Neural crest cell (in vitro differentiated cells): ENCODE results near the gene CALCR. TPM values are rescaled to one million over a fixed set of nuclear protein-coding genes. Genes with fewer than 3 reads are reported as not detected.
A peak's percentile ranks its signal among the peaks of the same experiment; 100 is the strongest.

Experiments
- DNase-seq: peaks from one replicate; pipeline ENCODE4 v3.0.0; 2021; ENCODE audit warnings: low read depth, mixed read lengths, low spot score
- H3K27ac Mint-ChIP-seq: one replicate; pipeline ENCODE4 v1.8.0; 2021; ENCODE audit warnings: mild to moderate bottlenecking, mixed read lengths; ENCODE audit not compliant: unreplicated experiment
- H3K27me3 Mint-ChIP-seq: 2 replicates; pipeline ENCODE4 v1.8.0; 2021; ENCODE audit warnings: low read depth, mild to moderate bottlenecking, mixed read lengths
- H3K36me3 Mint-ChIP-seq: 2 replicates; pipeline ENCODE4 v1.8.0; 2021; ENCODE audit warnings: low read depth, mild to moderate bottlenecking, mixed read lengths
- H3K4me1 Mint-ChIP-seq: 2 replicates; pipeline ENCODE4 v1.8.0; 2021; ENCODE audit warnings: mixed read lengths
- H3K4me3 Mint-ChIP-seq: one replicate; pipeline ENCODE4 v1.8.0; 2021; ENCODE audit warnings: mild to moderate bottlenecking, mixed read lengths
- H3K9me3 Mint-ChIP-seq: 2 replicates; pipeline ENCODE4 v1.8.0; 2021; ENCODE audit warnings: mixed read lengths
- long read RNA-seq: library from polyadenylated mRNA; unstranded; transcript quantifications from one replicate; pipeline ENCODE4 v2.0.0, GENCODE V29; 2020
- total RNA-seq: library from RNA; stranded (reverse); gene quantifications from 2 replicates; pipeline ENCODE4 v1.2.1, GENCODE V29; 2021
- TF ChIP-seq, protein P1 (sequence below): fragments of 200-600 bp; sonication (generic); conservative IDR thresholded peaks from 2 replicates; pipeline ENCODE4 v1.5.0; 2021; ENCODE audit warnings: antibody characterized with exemption, mild to moderate bottlenecking

The CALCR gene
- 0.07 TPM in 1 of 2 replicates, not detected in the other for total RNA-seq
- long read RNA-seq: 0 reads

DNA sequence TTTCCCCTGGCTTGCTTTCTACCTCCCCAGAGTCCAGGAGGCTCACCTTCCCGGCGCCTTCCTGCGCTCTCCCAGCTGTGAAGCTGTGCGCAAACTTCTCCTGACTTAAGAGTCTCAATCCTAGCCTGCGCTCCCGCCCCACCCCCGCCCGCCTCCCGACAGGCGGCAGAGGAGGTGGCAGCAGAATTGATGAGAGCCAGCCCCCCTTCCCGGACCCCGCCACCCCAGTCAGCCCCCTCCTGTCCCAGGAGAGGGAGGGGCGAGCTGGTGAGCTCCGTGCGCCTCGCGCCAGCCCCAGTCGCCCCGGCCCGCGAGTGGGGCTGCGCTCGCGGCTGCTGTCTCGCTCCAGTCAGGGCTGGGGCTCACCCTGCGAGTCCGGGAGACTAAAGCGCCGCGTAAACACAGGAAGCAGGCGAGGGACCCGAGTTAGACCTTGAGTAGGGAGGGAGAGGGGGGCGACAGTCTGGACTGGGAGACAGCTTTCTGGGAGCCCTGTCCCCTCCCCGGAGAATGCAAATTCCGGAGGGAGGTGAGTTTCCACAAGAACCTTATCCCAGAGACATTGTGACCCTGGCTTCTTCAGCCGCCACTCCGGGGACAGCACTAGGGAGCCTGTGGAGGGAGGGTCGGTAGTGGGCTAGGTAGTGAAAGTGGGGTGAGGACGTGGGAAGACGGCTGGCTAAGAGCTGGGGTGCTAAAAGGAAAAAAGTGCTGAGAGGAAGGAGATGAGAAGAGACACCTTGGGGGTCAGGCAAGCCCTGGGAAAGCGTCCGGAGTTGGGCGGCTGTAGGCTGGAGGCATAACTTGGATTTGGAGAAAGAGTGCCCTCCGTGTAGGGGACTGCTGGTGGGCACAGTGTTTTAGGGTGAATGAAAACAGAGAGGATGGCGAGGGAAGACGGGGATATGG lies at the start of gene CALCR:
Gene CALCR (minus strand): TSS at position 79 of the 909 bp plus-strand sequence. CDS start 87,743 bp downstream, outside the sequence.
- H3K4me3 Mint-ChIP-seq: peak within 1 kb of the TSS; percentile 87
- H3K4me1 Mint-ChIP-seq: peaks cover 27% of the 10 kb centered on the region
- TF ChIP-seq, protein P1, sequence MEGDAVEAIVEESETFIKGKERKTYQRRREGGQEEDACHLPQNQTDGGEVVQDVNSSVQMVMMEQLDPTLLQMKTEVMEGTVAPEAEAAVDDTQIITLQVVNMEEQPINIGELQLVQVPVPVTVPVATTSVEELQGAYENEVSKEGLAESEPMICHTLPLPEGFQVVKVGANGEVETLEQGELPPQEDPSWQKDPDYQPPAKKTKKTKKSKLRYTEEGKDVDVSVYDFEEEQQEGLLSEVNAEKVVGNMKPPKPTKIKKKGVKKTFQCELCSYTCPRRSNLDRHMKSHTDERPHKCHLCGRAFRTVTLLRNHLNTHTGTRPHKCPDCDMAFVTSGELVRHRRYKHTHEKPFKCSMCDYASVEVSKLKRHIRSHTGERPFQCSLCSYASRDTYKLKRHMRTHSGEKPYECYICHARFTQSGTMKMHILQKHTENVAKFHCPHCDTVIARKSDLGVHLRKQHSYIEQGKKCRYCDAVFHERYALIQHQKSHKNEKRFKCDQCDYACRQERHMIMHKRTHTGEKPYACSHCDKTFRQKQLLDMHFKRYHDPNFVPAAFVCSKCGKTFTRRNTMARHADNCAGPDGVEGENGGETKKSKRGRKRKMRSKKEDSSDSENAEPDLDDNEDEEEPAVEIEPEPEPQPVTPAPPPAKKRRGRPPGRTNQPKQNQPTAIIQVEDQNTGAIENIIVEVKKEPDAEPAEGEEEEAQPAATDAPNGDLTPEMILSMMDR: no peak
- no peak within 1 kb of the TSS for H3K27ac Mint-ChIP-seq
- H3K27me3 Mint-ChIP-seq: peaks cover 81% of the 10 kb centered on the region
- H3K36me3 Mint-ChIP-seq: no peaks in the 10 kb centered on the region
- no peaks in the 10 kb centered on the region for H3K9me3 Mint-ChIP-seq
- DNase-seq: no peak

DNA sequence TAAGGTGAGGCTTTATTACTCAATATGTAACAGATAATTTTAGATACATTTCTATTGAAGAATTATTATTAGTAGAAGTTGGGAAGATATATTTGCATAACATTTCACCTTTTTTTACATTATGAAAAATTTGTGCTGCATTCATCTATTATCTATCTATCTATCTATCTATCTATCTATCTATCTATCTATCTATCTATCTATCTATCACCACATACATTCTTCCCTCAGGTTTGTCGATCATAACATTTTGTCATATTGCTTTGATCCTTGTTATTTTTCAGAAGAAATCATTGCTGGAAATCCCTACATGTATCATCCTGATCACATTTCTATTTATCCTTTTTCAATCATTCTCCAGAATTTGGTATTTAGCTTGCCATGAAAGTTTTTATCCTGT lies 49.3 kb upstream of the CALCR start:
- no peaks in the 10 kb centered on the region for H3K27me3 Mint-ChIP-seq

DNA sequence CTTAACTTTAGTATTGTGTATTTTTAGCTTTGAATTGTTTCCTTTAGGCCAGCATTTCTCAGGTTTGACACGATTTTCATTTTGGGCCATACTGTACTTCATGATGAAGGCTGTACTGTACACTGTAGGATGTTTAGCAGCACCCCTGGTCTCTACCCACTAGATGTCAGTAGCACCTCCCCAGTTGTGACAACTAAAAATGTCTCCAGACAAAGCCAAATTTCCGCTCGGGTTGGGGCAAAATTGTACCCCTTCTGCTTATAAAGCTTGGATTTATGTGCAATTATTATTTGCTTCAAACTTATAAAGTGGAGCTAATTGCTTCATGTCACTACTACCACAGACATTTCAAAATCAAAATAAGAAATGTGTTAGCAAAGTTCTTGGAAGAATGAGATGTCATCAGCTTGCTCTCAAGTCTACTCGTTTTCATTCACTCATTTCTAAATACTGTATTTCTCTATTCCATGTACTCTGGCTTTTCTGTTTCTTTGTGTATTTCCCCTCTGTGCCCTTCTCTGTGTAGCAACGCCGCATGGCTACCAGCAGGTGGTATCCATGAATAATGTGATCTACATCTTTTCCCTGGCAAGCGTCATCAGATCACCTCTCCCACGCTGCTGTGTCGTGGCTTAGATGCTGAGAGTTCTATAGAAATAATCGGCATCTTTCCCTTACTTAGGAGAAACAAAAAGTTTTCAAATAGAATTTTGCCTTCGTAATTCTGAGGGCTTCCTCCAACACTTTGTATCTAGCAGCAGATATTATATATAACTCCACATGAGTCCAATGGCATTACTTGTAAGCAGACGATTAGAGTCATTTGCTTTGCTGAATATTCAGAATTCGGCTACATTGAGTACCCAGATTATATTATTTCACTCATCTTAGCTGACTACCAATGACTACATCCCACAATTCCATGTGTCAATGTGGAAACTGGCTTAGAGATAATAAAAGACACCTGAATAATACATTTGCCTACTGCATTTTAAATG lies 47.8 kb upstream of the CALCR start:
- Mint-ChIP-seq H3K27ac (peak overlapping the region; percentile 89), H3K4me3 (no peak overlapping the region), H3K9me3 (peaks cover 2% of the 10 kb centered on the region), H3K36me3 (peaks cover 2% of the 10 kb centered on the region), H3K4me1 (peaks cover 6% of the 10 kb centered on the region), H3K27me3 (no peaks in the 10 kb centered on the region)
- TF ChIP-seq, protein P1: peak; percentile 62
- DNase-seq: peak; percentile 2

More for the DNA sequence above, 49.3 kb upstream of the CALCR start:
- Mint-ChIP-seq H3K36me3 (peaks cover 2% of the 10 kb centered on the region), H3K9me3 (peaks cover 2% of the 10 kb centered on the region), H3K27ac (no peak overlapping the region), H3K4me3 (no peak overlapping the region), H3K4me1 (peaks cover 6% of the 10 kb centered on the region)
- DNase-seq: no peak
- TF ChIP-seq, protein P1: no peak

DNA sequence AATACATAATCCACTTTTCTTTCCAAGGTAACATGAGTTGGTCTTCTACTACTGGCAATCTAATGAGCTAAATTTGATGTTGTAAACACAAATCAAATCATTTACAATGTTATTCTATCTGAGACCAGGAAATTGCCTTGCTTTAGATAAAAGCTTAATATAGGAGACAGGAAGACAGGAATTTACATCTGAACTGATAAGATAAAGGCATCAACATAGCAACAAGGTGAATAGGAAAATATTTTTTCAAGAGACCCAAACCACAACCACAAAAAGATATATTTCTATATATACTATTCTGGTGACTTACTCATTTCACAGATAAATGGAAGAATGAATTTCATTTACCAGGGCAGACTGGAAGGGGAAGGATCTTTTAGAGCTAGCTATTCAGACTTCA lies 46.3 kb upstream of the CALCR start:
- peaks cover 2% of the 10 kb centered on the region for H3K9me3 Mint-ChIP-seq
- H3K4me3 Mint-ChIP-seq: no peak overlapping the region
- TF ChIP-seq, protein P1: no peak
- peaks cover 6% of the 10 kb centered on the region for H3K4me1 Mint-ChIP-seq
- peaks cover 2% of the 10 kb centered on the region for H3K36me3 Mint-ChIP-seq
- H3K27ac Mint-ChIP-seq: no peak overlapping the region
- no peak for DNase-seq
- H3K27me3 Mint-ChIP-seq: no peaks in the 10 kb centered on the region

DNA sequence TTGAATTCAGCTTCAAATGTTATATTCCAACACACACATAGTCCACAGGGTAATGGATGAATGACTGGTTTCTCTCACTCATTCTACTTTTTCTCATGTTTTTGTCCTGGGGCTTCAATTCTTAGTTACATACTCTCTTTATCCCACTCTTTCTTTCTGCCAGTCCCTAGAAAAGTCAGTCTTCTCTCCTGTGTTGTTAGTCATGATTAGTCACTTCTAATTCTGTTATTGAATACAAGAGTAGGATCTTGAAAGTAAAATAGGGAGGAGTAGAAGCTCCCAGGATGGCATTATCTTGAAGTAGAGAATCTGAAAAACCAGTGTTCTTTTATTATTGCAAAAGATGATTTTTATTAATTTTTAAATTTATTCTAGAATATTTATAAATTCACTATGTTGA lies 45.5 kb upstream of the CALCR start:
- H3K4me3 Mint-ChIP-seq: no peak overlapping the region
- no peaks in the 10 kb centered on the region for H3K9me3 Mint-ChIP-seq
- H3K36me3 Mint-ChIP-seq: no peaks in the 10 kb centered on the region
- H3K27ac Mint-ChIP-seq: no peak overlapping the region
- H3K4me1 Mint-ChIP-seq: peaks cover 6% of the 10 kb centered on the region
- TF ChIP-seq, protein P1: no peak
- DNase-seq: no peak
- H3K27me3 Mint-ChIP-seq: no peaks in the 10 kb centered on the region
